Mammary epithelial cell (primary cell): Measurements from ENCODE around the gene PTK7.

ENCODE experiments used
- EZH2 ChIP-seq: IDR thresholded peaks from 2 replicates; pipeline ENCODE4 v1.6.1; 2012; ENCODE audit warnings: low read length, inconsistent platforms, borderline replicate concordance
- TF ChIP-seq, protein P1 (sequence below), 2 donors: IDR thresholded peaks in 1 of 2; conservative IDR thresholded peaks in 1 of 2; 2 replicates each; pipeline ENCODE4 v1.5.1; 2011 to 2012; ENCODE audit warnings: inconsistent platforms in 2 of 2, low read length in 2 of 2, mild to moderate bottlenecking in 2 of 2, control low read depth in 1 of 2, low read depth in 1 of 2; ENCODE audit not compliant: insufficient read depth in 1 of 2; ENCODE audit errors: extremely low read depth in 1 of 2

- TF ChIP-seq, protein P1, sequence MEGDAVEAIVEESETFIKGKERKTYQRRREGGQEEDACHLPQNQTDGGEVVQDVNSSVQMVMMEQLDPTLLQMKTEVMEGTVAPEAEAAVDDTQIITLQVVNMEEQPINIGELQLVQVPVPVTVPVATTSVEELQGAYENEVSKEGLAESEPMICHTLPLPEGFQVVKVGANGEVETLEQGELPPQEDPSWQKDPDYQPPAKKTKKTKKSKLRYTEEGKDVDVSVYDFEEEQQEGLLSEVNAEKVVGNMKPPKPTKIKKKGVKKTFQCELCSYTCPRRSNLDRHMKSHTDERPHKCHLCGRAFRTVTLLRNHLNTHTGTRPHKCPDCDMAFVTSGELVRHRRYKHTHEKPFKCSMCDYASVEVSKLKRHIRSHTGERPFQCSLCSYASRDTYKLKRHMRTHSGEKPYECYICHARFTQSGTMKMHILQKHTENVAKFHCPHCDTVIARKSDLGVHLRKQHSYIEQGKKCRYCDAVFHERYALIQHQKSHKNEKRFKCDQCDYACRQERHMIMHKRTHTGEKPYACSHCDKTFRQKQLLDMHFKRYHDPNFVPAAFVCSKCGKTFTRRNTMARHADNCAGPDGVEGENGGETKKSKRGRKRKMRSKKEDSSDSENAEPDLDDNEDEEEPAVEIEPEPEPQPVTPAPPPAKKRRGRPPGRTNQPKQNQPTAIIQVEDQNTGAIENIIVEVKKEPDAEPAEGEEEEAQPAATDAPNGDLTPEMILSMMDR (conservative IDR thresholded peaks at IDR 0.05 in 1 of 2, IDR thresholded peaks at IDR 0.05 in 1 of 2; ENCODE audit: extremely low read depth in 1 of 2, insufficient read depth in 1 of 2, low read depth in 1 of 2, low read length in 2 of 2) = no peak
- TF ChIP-seq EZH2 = no peak
Observed at GRCh38 chr6:43202451-43202850, 126.3 kb downstream of the PTK7 start.
